ENCODE results near the gene PCYT1A.

The PCYT1A gene

DNA sequence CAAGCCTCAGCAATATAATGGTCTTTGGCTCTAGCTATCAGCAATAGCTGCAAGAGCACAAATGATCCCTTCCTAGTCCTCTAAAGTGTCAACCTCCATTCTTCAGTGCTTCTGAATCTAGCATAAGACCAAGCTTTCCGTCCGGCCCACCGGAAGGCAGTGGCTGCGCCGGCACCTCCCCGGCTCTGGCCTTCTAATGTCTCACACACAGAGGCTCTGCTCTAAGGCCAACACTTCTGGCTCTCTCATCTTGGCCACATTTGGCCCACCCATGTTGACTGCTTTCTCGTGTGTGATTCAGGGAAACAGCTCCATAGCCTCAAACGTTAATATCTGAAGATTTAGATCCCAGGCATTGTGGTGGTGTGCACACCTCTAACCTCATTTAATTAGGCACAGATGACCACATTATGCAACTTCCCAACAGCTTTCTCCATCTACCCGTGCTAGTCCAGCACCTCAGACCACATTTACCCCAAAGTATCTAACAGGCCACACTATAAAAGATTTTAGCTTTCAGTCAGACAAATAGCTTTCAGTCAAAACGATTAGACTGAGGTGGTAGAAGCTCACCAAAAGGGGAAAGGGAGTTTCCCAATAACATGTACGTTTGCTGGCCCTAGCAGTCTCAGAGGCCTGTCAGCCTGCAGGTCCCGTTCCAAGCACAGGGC is 51.9 kb downstream of the PCYT1A start:
- no peak for DNase-seq

- DNase-seq: no peak
Measured at GRCh38 chr3:196232882-196233251, 54.7 kb downstream of the PCYT1A start.

GRCh38 chr3:196232154-196232881 is 55.2 kb downstream of the PCYT1A start:
- no peak for DNase-seq

GRCh38 chr3:196227629-196228493 is 59.7 kb downstream of the PCYT1A start:
- no peak for DNase-seq

DNA sequence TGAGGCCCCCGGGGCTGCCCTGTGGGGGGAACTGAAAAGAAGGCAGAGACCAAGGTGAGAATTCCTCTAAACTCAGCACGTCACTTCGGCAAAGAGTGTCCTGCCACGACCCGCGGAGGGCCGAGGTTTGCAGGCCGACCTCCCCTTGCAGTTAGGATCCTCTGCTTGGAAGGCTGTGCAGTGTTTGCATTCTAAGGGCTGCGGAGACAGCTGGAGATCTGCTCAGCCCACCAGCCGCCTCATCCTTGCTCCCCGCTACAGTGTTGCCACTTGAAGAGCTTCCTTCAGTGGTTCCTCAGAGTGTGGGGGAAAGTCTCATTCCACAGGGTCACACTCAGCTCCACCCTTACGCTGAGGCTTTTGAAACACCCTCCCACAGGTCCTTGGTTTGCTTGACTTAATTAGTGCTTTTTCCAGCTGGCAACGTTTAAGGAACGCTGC is 60.4 kb downstream of the PCYT1A start:
- DNase-seq: no peak

GRCh38 chr3:196225763-196226364 is 61.7 kb downstream of the PCYT1A start:
- no peak for DNase-seq

GRCh38 chr3:196225086-196225485 is 62.4 kb downstream of the PCYT1A start:
- DNase-seq: no peak

DNA sequence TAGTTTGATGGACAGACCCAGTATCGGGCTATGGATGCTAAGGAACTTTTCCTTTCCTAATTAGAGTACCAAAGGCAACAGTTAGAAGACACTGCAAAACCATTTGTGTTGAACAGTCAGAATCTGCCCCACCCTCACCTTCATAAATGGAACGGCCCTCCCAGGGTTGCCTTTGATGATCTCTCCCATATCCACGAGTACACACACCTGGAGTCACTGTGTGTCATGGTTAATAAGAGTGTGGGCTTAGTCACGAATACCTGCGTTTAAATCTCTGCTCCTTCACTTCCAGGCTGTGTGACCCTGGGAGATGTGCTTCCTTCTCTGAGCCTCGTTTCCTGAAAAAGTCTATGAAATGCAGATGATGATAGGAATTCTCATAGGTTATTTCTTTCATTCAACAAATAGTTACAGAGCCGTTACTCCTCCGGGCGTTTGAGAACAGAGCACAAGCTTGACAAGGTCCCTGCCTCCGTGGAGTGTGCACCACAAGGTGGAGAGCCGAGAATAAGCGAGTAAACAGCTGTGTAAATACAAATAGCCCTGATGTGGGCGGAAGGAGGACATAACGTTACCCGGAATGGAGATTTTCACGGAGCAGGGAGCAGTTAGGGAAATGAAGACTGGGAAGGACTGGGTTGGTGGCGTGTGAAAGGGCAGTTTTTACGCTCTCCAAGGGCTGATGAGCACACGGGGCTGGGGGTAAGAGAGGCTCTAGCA is 64.5 kb downstream of the PCYT1A start:
- no peak for DNase-seq

DNA sequence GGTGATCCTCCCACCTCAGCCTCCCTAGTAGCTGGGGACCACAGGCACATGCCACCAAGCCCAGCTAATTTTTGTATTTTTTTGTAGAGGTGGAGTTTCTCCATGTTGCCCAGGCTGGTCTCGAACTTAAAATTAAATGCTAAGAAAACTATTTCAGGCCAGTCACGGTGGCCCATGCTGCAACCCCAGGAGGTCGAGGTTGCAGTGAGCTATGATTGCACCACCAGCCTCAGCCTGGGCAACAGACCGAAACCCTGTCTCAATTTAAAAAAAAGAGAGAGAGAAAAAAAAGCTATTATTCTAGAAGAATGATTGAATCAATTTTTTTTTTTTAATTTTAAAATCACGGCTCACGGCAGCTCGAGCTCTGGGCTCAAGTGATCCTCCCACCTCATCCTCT is 66.5 kb downstream of the PCYT1A start:
- DNase-seq: no peak

GRCh38 chr3:196220587-196220986 is 66.9 kb downstream of the PCYT1A start:
- DNase-seq: no peak

DNA sequence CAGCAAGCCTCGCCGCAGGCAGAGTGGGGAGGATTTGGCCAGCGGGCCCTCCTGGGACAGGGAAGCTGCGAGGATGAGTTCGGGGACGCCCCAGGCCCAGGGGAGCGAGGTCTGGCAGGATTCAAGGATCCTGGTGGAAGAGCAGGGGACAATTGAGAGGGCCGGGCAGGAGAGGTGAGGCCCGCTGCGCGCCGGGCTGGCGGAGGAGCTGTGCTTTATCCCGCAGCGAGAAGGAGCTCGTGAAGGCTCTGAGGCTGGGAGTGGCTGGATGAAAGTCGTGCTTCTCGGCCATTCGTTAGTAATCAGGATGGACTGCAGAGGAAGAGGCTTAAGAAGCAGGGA is 67.6 kb downstream of the PCYT1A start:
- DNase-seq: no peak

- DNase-seq: peak; percentile 32 to 37
Measured at GRCh38 chr3:196219194-196219969, 68.1 kb downstream of the PCYT1A start.

- DNase-seq: no peak
Measured at GRCh38 chr3:196218155-196218712, 69.3 kb downstream of the PCYT1A start.

DNA sequence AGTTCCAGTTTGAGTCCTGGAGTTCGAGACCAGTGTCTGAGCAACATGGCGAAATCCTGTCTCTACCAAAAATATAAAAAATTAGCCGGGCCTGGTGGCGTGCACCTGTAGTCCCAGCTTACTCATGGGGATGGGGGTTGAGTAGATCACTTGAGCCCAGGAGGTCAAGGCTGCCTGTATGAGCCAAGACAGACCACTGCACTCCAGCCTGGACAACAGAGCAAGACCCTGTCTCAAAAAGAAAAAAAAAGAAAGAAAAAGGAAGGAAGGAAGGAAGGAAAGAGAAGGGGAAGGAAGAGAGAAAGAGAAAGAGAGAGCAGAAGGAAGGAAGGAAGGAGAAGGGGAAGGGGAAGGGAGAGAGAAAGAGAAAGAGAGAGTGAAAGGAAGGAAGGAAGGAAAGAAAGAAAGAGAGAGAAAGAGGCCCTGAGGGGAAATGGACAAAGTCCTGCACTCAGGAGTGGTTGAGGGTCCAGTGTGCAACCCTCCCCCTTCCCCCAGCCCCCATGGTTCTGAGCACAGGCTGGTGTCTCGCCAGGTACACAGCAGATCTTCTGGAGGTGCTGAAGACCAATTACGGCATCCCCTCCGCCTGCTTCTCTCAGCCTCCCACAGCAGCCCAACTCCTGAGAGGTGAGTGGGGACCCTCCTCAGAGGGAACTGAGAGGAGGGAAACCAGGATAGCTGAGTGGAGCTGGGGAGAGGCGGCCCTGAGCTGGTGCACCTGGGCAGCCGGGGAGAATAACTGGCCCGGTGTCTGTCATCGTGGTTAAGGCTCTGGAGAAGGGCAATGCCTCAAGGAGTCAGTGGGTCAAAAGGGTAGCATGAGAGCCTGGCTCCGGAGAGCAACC is 70.0 kb downstream of the PCYT1A start:
- DNase-seq: no peak

- DNase-seq: no peak
Measured at GRCh38 chr3:196216681-196217211, 70.8 kb downstream of the PCYT1A start.

- no peak for DNase-seq
Measured at GRCh38 chr3:196216089-196216564, 71.4 kb downstream of the PCYT1A start, which contains the start of gene SLC51A. Gene SLC51A, plus strand, starts transcription at chr3:196216534. Its CDS starts 179 bp downstream, at chr3:196216713.

GRCh38 chr3:196215493-196216020 is 72.0 kb downstream of the PCYT1A start:
- DNase-seq: no peak

GRCh38 chr3:196214783-196215441 is 72.6 kb downstream of the PCYT1A start:
- DNase-seq: no peak
